Stimulated activated CD4-positive, alpha-beta T cell treated with anti-CD3 and anti-CD28 coated beads, Interleukin-4, amount 100 ng/mL, for 48 hours (primary cell): ENCODE measurements around the gene AKR1C1.
"Not testable (repeated sequence)": the region's sequence is repeated elsewhere in the genome, so short reads cannot be mapped to it uniquely, and the experiment has no call there.

Source experiments
- DNase-seq, 2 donors: peaks; one replicate each; pipeline ENCODE4 v3.0.0-alpha.2; 2020; ENCODE audit warnings: low read depth in 2 of 2

Gene AKR1C1

GRCh38 chr10:5018134-5018533, 54.9 kb downstream of the AKR1C1 start:
- DNase-seq: no peak

- not testable (repeated sequence) for DNase-seq
Measured at GRCh38 chr10:5018671-5019277, 55.6 kb downstream of the AKR1C1 start.

- not testable (repeated sequence) for DNase-seq
Measured at GRCh38 chr10:5019770-5020612, 56.8 kb downstream of the AKR1C1 start.

- DNase-seq: not testable (repeated sequence)
Measured at GRCh38 chr10:5021624-5022290, 58.5 kb downstream of the AKR1C1 start.

GRCh38 chr10:5023177-5023805, 60.1 kb downstream of the AKR1C1 start:
- DNase-seq: no peak

- not testable (repeated sequence) for DNase-seq
Measured at GRCh38 chr10:5025461-5025881, 62.3 kb downstream of the AKR1C1 start.

- DNase-seq: no peak
Measured at GRCh38 chr10:5030989-5031388, 67.8 kb downstream of the AKR1C1 start.

- not testable (repeated sequence) for DNase-seq
Measured at GRCh38 chr10:5031588-5031987, 68.4 kb downstream of the AKR1C1 start.

- DNase-seq: not testable (repeated sequence)
Measured at GRCh38 chr10:5032444-5032843, 69.2 kb downstream of the AKR1C1 start.
